GM12878 (cell line): ENCODE data around the gene MTERF1. TPM values are rescaled to one million over a fixed set of nuclear protein-coding genes. Genes with fewer than 3 reads are reported as not detected.

Experiments used
- ATAC-seq: fragments of 200-7000 bp; cut with Tn5 transposase; 3 replicates; pipeline ENCODE4 v1.9.1; 2020; ENCODE audit warnings: mild to moderate bottlenecking, moderate library complexity
- BruUV-seq: library from RNA; stranded (reverse); fragments of 400-500 nt; replicated peaks from 2 replicates; lab custom pipeline; 2021; lab: Mats Ljungman, UMichigan
- CTCF ChIA-PET: fragments of 300-600 bp; sonication (Branson Sonifier 250); formaldehyde crosslinking; extraction: SDS; loops from one replicate; lab custom pipeline; 2021; ENCODE audit warnings: inconsistent platforms; lab: Yijun Ruan, JAX
- POLR2A ChIA-PET: fragments of 350-600 bp; formaldehyde crosslinking; extraction: SDS; loops from one replicate; lab custom pipeline; 2021; ENCODE audit warnings: inconsistent platforms; lab: Charles Lee
- RAD21 ChIA-PET: fragments of 300-600 bp; sonication (Branson Sonifier 250); formaldehyde crosslinking; loops from one replicate; lab custom pipeline; 2023; ENCODE audit warnings: antibody characterized with exemption; ENCODE audit not compliant: unreplicated experiment; lab: Charles Lee
- SMC1A ChIA-PET: fragments of 300-600 bp; sonication (Branson Sonifier 250); formaldehyde crosslinking; loops from one replicate; lab custom pipeline; 2023; ENCODE audit not compliant: unreplicated experiment, uncharacterized antibody; lab: Charles Lee
- DNase-seq: peaks from one replicate; pipeline ENCODE4 v3.0.0-alpha.2; 2011; ENCODE audit warnings: low read depth, low spot score
- FAIRE-seq: peaks from 3 replicates; lab custom pipeline; 2011; peaks lifted over from hg19 to GRCh38; lab: Jason Lieb, UNC
- H2AFZ ChIP-seq: 2 replicates; pipeline ENCODE4 v1.6.0; 2011; ENCODE audit warnings: low read depth, low read length, control low read depth; ENCODE audit not compliant: control insufficient read depth
- H3K27ac ChIP-seq: 2 replicates; pipeline ENCODE4 v1.5.1; 2011; ENCODE audit warnings: control low read depth; ENCODE audit not compliant: control insufficient read depth, insufficient read depth
- H3K27me3 ChIP-seq, 2 experiments: replicated peaks in 1 of 2; 2 replicates each; pipeline versions ENCODE4 v1.6.0 to v1.6.1; 2011; ENCODE audit warnings: low read length in 1 of 2; ENCODE audit not compliant: control insufficient read depth in 2 of 2, insufficient read depth in 2 of 2
- H3K36me3 ChIP-seq, 2 experiments: 2 replicates each; pipeline ENCODE4 v1.5.1; 2011; ENCODE audit warnings: low read length in 1 of 2; ENCODE audit not compliant: control insufficient read depth in 2 of 2, insufficient read depth in 2 of 2
- H3K4me1 ChIP-seq: 2 replicates; pipeline ENCODE4 v1.6.1; 2011; ENCODE audit warnings: mild to moderate bottlenecking, low read length, moderate library complexity, mixed read lengths; ENCODE audit not compliant: control insufficient read depth, insufficient read depth
- H3K4me2 ChIP-seq: 2 replicates; pipeline ENCODE4 v1.6.0; 2011; ENCODE audit warnings: control low read depth; ENCODE audit not compliant: control insufficient read depth, insufficient read depth
- H3K4me3 ChIP-seq: fragments of 200-600 bp; sonication (generic); 2 replicates; pipeline ENCODE4 v1.5.1; 2016
- H3K79me2 ChIP-seq: 2 replicates; pipeline ENCODE4 v1.6.0; 2011; ENCODE audit warnings: low read length; ENCODE audit not compliant: control insufficient read depth, insufficient read depth
- H3K9ac ChIP-seq: 2 replicates; pipeline ENCODE4 v1.8.0; 2011; ENCODE audit warnings: low read length, control low read depth, mixed read lengths; ENCODE audit not compliant: control insufficient read depth, insufficient read depth
- H3K9me3 ChIP-seq: replicated peaks from 3 replicates; pipeline ENCODE4 v1.5.1; 2011; ENCODE audit warnings: mild to moderate bottlenecking, low read length; ENCODE audit not compliant: control insufficient read depth, insufficient read depth
- H4K20me1 ChIP-seq: 2 replicates; pipeline ENCODE4 v1.6.0; 2011; ENCODE audit not compliant: control insufficient read depth, insufficient read depth
- BRCA1 ChIP-seq: IDR thresholded peaks from 2 replicates; pipeline ENCODE4 v1.6.1; 2011; ENCODE audit warnings: low read depth, low read length, improper control_type of control experiment
- MTA2 ChIP-seq: fragments of 450-650 bp; IDR thresholded peaks from 2 replicates; pipeline ENCODE4 v1.6.1; 2016; ENCODE audit warnings: low read depth, mild to moderate bottlenecking, moderate library complexity
- RAD21 ChIP-seq: IDR thresholded peaks from 2 replicates; pipeline ENCODE4 v1.6.1; 2011; ENCODE audit warnings: mild to moderate bottlenecking, low read depth, low read length, moderate library complexity; ENCODE audit not compliant: insufficient read depth
- RFX5 ChIP-seq: IDR thresholded peaks from 2 replicates; pipeline ENCODE4 v1.6.1; 2011; ENCODE audit warnings: low read depth, low read length, improper control_type of control experiment
- TCF3 ChIP-seq: IDR thresholded peaks from 2 replicates; pipeline ENCODE4 v1.6.1; 2012; ENCODE audit warnings: low read depth, mild to moderate bottlenecking, low read length, borderline replicate concordance; ENCODE audit not compliant: insufficient read depth
- TCF7 ChIP-seq: IDR thresholded peaks from 2 replicates; pipeline ENCODE4 v1.6.1; 2014; ENCODE audit warnings: antibody characterized with exemption, borderline replicate concordance
- ZNF384 ChIP-seq: IDR thresholded peaks from 2 replicates; pipeline ENCODE4 v1.6.1; 2012; ENCODE audit warnings: low read depth, mild to moderate bottlenecking, low read length, improper control_type of control experiment, borderline replicate concordance
- whole genome bisulfite sequencing: methylation state at CpG from one replicate; pipeline ENCODE4 v1.1.6; 2016; ENCODE audit warnings: low lambda C conversion rate; ENCODE audit not compliant: insufficient replicate concordance, insufficient coverage; ENCODE audit errors: missing lambda C conversion rate; 5-methylcytosine and 5-hydroxymethylcytosine counted together
- in situ Hi-C: fragments of 300-500 bp; cut with MboI; formaldehyde crosslinking; loops from 9 replicates; pipeline ENCODE4 v1.14.3; 2018; ENCODE audit warnings: mixed read lengths
- intact Hi-C: fragments of 100-400 bp; cut with micrococcal nuclease; formaldehyde crosslinking; loops from one replicate; pipeline ENCODE4 v1.14.2; 2022; ENCODE audit not compliant: unreplicated experiment
- polyA plus RNA-seq, 11 experiments: library from polyadenylated mRNA; depleted of rRNA in 4 of 11; unstranded in 6 of 11; stranded (reverse) in 5 of 11; fragments of >200 nt; fragmentation: Nextera tagmentation in 4 of 11; fragmentation: Illumina TruSeq in 1 of 11; extraction: Ambion mirVana in 4 of 11; extraction: Trizol in 1 of 11; gene quantifications; 1 replicate in 1 of 11; 2 replicates in 10 of 11; pipeline versions ENCODE4 v1.2.1 to v1.2.3, GENCODE V29; 2011 to 2016; ENCODE audit warnings: inconsistent platforms in 2 of 11, missing spikeins in 2 of 11, low read depth in 1 of 11
- total RNA-seq, 4 experiments: library from RNA; depleted of rRNA in 3 of 4; stranded (reverse); fragments of >200 nt in 3 of 4; fragmentation: Illumina TruSeq in 1 of 4; extraction: Trizol in 1 of 4; gene quantifications; 2 replicates each; pipeline versions ENCODE4 v1.2.1 to v1.2.3, GENCODE V29; 2013 to 2021
- TF ChIP-seq, protein P1 (sequence below): fragments of 450-650 bp; conservative IDR thresholded peaks from 2 replicates; pipeline ENCODE4 v1.6.1; 2017; ENCODE audit warnings: mild to moderate bottlenecking, moderate library complexity

MTERF1 gene
- total and polyA plus RNA-seq, 10 of the 15 experiments (the other 5 are each of a cell fraction or from before 2014, with no cell fraction given): 14.7 to 38.7 (median 28.0) TPM

GRCh38 chr7:91918356-91918755 lies 37.9 kb upstream of the MTERF1 start:
- Histone ChIP-seq H3K4me3 (no peak overlapping the region), H4K20me1 (no peaks in the 10 kb centered on the region), H3K9me3 (no peaks in the 10 kb centered on the region), H3K79me2 (no peaks in the 10 kb centered on the region), H2AFZ (no peak overlapping the region), H3K27ac (no peak overlapping the region), H3K36me3 (no peaks in the 10 kb centered on the region), H3K4me2 (no peak overlapping the region), H3K9ac (no peak overlapping the region), H3K27me3 (no peaks in the 10 kb centered on the region), H3K4me1 (no peaks in the 10 kb centered on the region)
- WGBS: 6% methylated on average over 1 of the region's 1 CpG
- ChIA-PET SMC1A (no interaction called here), POLR2A (no interaction called here), CTCF (interaction anchor here (1.1 kb wide), 1 partner anchor 25 kb away, joined by 3 read pairs; no protein-coding TSS in a partner anchor), RAD21 (no interaction called here)
- DNase-seq: no peak
- TF ChIP-seq RFX5 (no peak), BRCA1 (no peak), ZNF384 (no peak), TCF3 (no peak)
- TF ChIP-seq, protein P1, sequence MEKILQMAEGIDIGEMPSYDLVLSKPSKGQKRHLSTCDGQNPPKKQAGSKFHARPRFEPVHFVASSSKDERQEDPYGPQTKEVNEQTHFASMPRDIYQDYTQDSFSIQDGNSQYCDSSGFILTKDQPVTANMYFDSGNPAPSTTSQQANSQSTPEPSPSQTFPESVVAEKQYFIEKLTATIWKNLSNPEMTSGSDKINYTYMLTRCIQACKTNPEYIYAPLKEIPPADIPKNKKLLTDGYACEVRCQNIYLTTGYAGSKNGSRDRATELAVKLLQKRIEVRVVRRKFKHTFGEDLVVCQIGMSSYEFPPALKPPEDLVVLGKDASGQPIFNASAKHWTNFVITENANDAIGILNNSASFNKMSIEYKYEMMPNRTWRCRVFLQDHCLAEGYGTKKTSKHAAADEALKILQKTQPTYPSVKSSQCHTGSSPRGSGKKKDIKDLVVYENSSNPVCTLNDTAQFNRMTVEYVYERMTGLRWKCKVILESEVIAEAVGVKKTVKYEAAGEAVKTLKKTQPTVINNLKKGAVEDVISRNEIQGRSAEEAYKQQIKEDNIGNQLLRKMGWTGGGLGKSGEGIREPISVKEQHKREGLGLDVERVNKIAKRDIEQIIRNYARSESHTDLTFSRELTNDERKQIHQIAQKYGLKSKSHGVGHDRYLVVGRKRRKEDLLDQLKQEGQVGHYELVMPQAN: no peak
- in situ Hi-C loops: no loop called here
- intact Hi-C loops: no loop called here
- ATAC-seq: no peak
- BruUV-seq: no TSS peak
- no peak for FAIRE-seq

DNA sequence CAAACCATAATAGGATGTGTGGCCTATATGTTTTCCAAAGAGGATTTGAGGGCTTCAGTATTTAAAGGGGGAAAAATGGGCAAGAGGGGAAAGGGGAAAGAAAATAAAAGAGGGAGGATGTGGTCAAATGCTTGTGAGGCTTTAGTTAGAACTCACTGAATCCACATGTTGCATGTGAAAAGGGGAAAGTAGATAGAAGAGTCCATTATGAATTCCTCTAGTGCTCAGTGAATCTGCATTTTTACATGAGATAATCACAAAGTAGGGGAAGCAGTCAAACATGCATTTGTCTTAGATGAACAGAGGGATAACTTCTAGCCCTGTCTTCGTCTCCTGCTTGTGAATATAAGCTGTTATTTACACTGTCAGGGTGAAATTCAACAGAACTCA lies 35.5 kb upstream of the MTERF1 start:
- no peak for FAIRE-seq
- Histone ChIP-seq H4K20me1 (no peaks in the 10 kb centered on the region), H3K4me1 (no peaks in the 10 kb centered on the region), H3K4me3 (no peak overlapping the region), H3K27me3 (no peaks in the 10 kb centered on the region), H3K9me3 (no peaks in the 10 kb centered on the region), H3K27ac (no peak overlapping the region), H3K36me3 (no peaks in the 10 kb centered on the region), H3K79me2 (no peaks in the 10 kb centered on the region), H3K9ac (no peak overlapping the region), H2AFZ (no peak overlapping the region), H3K4me2 (no peak overlapping the region)
- intact Hi-C loops (no loop called here), in situ Hi-C loops (no loop called here)
- no peak for DNase-seq
- POLR2A ChIA-PET: no interaction called here
- no peak for ATAC-seq
- no peak for TF ChIP-seq TCF7
- no peak for TF ChIP-seq RAD21
- no peak for TF ChIP-seq MTA2
- SMC1A ChIA-PET: no interaction called here
- CTCF ChIA-PET: interaction anchor here (1.1 kb wide), 1 partner anchor 24 kb away, joined by 7 read pairs; the partner anchor contains the start of gene AKAP9
- 32% methylated on average over 1 of the region's 1 CpG for WGBS
- RAD21 ChIA-PET: no interaction called here
- no TSS peak for BruUV-seq
